ENCODE results near the gene WDR20. TPM values are rescaled to one million over a fixed set of nuclear protein-coding genes. Genes with fewer than 3 reads are reported as not detected.

Gene WDR20
- total and polyA plus RNA-seq, 2 of the 4 experiments (the other 2 are of a cell fraction) = 20.3 to 27.4 TPM

DNA sequence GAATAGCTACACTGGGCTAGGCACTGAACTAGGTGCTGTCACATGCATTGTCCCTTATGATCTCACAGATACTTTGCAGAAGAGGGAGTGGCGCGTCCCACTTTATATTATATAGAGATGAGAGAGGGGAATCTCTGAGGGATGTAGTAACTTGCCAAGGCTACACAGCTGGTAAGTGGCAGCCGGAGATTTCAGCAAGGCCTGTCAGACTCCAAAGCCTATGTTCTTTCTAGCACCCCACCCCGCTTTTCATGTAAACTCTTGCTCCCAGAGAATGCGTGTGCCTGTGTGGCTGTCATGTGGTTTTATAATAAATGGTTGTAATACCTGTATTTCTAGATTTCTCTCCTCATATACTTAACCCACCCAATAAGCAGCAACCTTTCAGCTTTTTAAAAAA lies 39.1 kb downstream of the WDR20 start:
- POLR2A ChIA-PET (ENCODE audit: unreplicated experiment) = no interaction called here
- H2AFZ ChIP-seq (replicated peaks; ENCODE audit: low read length, poor library complexity) = no peak overlapping the region
- no peak overlapping the region for H3K56ac ChIP-seq (ENCODE audit: extremely low read depth, insufficient read depth, low read length)
- intact Hi-C loops (cut with micrococcal nuclease) (no loop called here), in situ Hi-C loops (cut with MboI; ENCODE audit: low sequenced_read_pairs) (no loop called here), dilution Hi-C loops (cut with HindIII; ENCODE audit: low sequenced_read_pairs, unreplicated experiment) (no loop called here)
- peaks cover 6% of the 10 kb centered on the region for H3K9me1 ChIP-seq (ENCODE audit: insufficient read depth, low read length)
- no peaks in the 10 kb centered on the region for H3K9me3 ChIP-seq (ENCODE audit: control insufficient read depth, insufficient read depth, low read length)
- H4K20me1 ChIP-seq (ENCODE audit: insufficient read depth, low read length) = peaks cover 56% of the 10 kb centered on the region
- H2AK9ac ChIP-seq (replicated peaks; ENCODE audit: low read depth, low read length, poor library complexity) = no peak overlapping the region
- no peaks in the 10 kb centered on the region for H3K27me3 ChIP-seq (ENCODE audit: control insufficient read depth, insufficient read depth, low read length)
- WGBS, 2 experiments (ENCODE audit: extremely low coverage in 2 of 2, insufficient read length in 1 of 2) = no CpG with 5 or more reads among the region's 5 CpGs
- no peak overlapping the region for H2AK5ac ChIP-seq (ENCODE audit: low read depth, low read length)
- H3K4ac ChIP-seq (ENCODE audit: low read depth, low read length) = no peak overlapping the region
- TF ChIP-seq FOS (IDR thresholded peaks at IDR 0.05; ENCODE audit: low read depth, low read length) (no peak), MAZ (IDR thresholded peaks at IDR 0.05; ENCODE audit: borderline replicate concordance, low read depth, low read length) (no peak), NFE2L2 (IDR thresholded peaks at IDR 0.05; ENCODE audit: low read depth, low read length) (no peak)
- DNase-seq (no peak), ATAC-seq (ENCODE audit: low read depth) (no peak)
- H3K36me3 ChIP-seq (ENCODE audit: control insufficient read depth, insufficient read depth, low read length) = peaks cover 1% of the 10 kb centered on the region; the same call in 1 of the 2 replicates
- no peak overlapping the region for H4K8ac ChIP-seq (ENCODE audit: low read depth in 2 of 2, low read length in 2 of 2)
- CTCF ChIA-PET = interaction anchor here (1.0 kb wide), 1 partner anchor 11 kb away, joined by 3 read pairs; no protein-coding TSS in a partner anchor
- no peak overlapping the region for H3K23ac ChIP-seq (ENCODE audit: low read depth, low read length)
- peaks cover 30 to 65% of the 10 kb centered on the region in 2 experiments for H3K79me1 ChIP-seq (ENCODE audit: low read depth in 1 of 2, low read length in 2 of 2)
- no peak overlapping the region for H3K27ac ChIP-seq (ENCODE audit: insufficient read depth, low read length)
- no TSS peak for BruUV-seq (replicated peaks)
- no peaks in the 10 kb centered on the region for H3K4me1 ChIP-seq (ENCODE audit: control insufficient read depth, insufficient read depth, low read length)
- H4K5ac ChIP-seq (ENCODE audit: low read depth, low read length) = no peak overlapping the region
- no peak overlapping the region for H3K14ac ChIP-seq (replicated peaks; ENCODE audit: low read depth, low read length)
- no peak overlapping the region for H2BK20ac ChIP-seq (ENCODE audit: low read depth, low read length)
- H3K9ac ChIP-seq (ENCODE audit: low read depth, low read length) = no peak overlapping the region
- H2BK120ac ChIP-seq (ENCODE audit: low read depth, low read length) = no peak overlapping the region
- H2BK15ac ChIP-seq (ENCODE audit: low read depth, low read length) = no peak overlapping the region
- no peak overlapping the region for H3K18ac ChIP-seq (ENCODE audit: low read depth, low read length)
- H4K91ac ChIP-seq (ENCODE audit: insufficient read depth, low read depth, low read length) = no peak overlapping the region
- H3K4me3 ChIP-seq (ENCODE audit: insufficient read depth, low read depth, low read length) = no peak overlapping the region
- no peak overlapping the region for H3K4me2 ChIP-seq (ENCODE audit: low read depth, low read length)
- H2BK5ac ChIP-seq (ENCODE audit: low read depth, low read length, poor library complexity, severe bottlenecking) = no peak overlapping the region
